NCI-H2029 (cell line): Measurements from ENCODE around the gene XRCC3.
A peak's percentile ranks its signal among the peaks of the same experiment; 100 is the strongest.

Source experiments
- DNase-seq: peaks from one replicate; lab custom pipeline; 2025; lab: John Stamatoyannopoulos, UW

Gene XRCC3

DNA sequence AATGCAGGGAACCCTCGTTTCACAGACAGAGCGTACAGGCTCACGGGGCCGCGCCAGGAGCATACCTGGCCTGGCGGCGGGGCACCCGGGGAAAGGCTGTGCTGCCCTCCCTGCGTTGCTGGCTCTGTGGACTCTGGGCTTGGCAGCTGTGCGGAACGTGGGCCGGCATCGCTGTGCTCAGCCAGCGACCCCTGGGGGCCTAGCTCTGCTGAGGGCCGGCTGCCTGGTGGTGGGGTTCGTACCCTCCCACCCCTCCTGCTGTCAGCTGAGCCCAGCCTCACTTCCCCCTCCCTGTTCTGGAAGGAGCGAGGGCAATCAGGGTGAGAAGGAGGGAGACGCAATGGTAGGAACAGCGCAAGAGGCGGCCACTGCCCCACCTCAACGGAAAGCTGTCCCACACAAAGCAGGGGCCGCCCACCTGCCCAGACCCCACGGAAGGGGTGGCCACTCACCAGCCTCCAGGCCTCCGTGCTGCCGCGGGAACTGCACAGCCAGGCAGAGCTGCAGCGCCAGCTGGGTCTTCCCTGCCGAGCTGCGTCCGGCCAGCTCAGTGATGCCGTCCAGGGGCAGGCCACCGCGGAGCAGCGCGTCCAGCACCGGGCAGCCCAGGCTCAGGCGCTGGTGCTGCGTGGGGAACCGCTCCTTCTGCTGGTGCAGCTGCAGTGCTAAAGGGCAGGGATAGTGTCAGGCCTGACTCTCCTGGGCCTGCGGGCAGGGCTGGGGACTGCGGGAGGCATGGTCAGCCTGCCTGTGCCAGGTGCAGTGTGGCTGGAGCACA lies 8.5 kb downstream of the XRCC3 start:
- no peak for DNase-seq

DNA sequence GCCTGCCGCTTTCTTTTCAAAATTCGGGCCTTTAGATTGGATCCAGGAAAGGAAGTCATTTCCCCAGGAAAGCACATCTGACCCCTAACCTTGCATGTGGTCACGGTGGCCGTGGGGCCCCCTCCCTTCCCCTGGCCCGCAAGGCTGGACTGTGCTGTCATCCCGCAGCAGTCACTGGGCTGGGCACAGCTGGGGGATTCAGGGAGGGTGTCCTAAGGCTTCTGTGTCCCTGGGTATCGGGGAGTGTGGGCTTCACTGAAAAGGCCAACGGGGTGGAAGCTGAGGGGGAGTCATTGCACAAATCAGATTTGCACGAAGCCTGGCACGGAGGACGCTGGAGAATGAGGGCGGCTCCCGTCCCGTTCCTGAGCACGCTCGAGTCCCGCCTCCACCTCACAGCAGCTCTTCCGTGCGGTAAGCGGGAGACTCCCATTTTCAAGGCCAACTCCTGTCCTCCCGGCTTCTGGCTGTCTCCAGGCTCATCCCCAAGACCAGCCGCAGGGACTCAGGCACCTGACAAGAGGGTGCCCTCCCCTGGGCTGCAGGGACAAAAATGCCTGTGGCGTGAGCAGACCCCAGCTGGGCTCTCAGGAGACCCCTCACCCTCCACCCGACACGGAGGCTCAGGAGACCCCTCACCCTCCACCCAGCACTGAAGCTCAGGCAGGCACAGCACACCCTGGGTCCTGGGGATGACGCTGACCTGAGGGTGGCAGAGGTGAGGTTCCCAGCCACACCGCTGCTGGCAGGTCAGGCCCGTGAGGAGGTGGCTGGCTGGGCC lies 9.6 kb downstream of the XRCC3 start:
- no peak for DNase-seq

GRCh38 chr14:103705118-103705503 lies 10.1 kb downstream of the XRCC3 start:
- no peak for DNase-seq

GRCh38 chr14:103704708-103705107 lies 10.5 kb downstream of the XRCC3 start:
- DNase-seq, result no peak

DNA sequence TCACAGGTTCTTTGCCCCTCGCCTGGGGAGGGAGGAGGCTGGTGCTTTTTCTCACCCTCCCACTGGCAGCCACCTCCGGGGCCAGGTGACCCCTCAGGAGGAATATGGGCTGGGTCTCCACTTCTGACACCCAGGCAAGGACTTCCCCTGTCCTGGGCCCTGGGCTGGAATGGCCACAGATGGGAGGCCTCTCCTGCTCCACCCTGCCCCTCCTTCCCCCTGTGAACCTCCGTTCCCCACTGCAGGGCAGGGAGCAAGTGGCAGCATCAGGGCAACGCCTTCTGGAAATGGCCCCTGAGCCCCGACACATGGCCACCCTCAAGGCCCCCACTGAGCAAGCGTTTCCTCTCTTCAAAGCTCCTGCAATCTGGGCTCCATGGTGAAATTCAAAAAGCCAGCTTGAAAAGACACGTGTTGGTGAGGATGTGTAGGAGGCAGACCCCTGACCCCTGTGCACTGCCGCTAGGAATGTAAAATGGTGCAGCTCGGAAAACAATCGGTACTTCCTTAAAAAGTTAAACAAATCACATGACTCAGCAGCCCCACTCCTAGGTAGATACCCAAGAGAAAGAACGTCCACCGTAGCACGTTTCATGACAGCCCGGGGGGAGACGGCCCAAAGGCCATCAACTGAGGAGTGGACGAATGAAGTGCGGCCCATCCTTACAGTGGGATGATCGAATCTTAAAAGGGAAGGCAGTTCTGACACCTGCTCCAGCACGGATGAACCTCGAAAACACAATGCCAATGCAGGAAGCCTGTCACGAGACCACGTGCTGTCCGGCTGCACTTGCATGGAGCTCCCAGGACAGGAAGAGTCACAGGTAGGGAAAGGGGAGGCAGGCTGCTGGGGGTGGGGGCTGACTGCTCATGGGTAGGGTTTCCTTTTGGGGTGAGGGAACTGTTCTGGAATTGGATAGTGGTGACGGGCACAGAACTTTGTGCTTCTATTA lies 11.5 kb downstream of the XRCC3 start:
- no peak for DNase-seq

DNA sequence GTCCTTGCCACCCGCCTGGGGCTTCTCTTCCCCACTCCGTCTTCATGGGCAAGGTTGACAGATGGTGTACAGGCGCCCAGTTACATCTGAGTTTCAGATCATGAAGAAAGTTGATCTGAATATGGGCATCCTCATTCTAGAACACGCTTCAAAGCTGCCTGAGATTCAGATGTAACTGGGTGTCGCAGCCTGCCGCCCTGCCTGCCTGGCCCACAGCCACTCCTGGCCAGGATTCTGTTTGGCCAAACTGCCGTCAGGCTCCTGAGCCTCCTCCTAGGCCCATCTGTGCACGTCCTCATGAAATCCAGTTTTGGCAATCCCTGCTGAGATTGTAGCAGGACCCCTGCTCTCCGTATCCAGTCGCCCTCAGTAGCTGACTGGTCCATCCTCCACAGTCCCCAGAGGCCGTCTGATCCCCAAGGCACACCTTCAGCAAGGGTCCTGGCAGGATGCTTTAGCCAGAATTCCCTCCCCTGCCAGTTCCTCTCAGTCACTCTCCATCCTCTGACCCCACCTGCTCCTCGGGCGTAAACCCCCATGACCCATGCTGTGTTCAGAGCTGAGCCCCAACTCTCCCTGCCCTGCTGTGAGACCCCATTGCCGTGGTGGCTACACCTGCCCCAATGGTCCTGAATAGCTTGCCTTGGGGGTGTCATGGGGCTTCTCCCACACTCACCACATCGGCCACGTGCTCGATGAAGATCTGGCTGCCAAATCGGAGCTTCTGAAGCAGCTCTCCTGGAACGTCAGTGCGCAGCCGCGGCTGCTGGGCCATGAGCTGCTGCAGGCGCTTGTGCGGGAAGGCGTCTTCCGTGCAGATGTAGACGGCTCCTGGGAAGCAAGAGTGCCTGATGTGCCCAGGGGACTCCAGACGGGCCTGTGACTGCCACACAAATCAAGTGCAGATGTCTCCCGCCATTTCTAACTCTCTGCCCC lies 12.5 kb downstream of the XRCC3 start:
- DNase-seq, result no peak

DNA sequence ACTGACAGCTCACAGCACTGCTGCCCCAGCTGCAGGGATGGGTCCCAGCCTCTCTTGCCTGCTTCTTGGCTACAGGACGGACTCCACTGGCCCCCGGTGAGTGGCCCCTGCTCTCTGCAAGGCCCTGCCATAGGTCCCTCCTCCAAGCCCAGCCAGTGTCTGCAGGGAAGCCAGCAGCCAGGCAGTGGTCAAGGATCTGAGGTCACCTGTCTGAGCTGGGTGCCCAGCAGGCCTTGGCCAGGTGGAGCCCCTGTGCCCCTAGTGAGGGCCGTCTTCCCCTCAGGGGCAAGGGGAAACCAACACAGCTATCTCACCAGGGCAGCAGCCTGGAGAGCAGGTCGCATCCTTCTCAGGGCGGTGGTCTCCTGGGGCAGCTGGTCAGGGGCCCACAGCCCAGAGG lies 13.2 kb downstream of the XRCC3 start:
- DNase-seq, result no peak

DNA sequence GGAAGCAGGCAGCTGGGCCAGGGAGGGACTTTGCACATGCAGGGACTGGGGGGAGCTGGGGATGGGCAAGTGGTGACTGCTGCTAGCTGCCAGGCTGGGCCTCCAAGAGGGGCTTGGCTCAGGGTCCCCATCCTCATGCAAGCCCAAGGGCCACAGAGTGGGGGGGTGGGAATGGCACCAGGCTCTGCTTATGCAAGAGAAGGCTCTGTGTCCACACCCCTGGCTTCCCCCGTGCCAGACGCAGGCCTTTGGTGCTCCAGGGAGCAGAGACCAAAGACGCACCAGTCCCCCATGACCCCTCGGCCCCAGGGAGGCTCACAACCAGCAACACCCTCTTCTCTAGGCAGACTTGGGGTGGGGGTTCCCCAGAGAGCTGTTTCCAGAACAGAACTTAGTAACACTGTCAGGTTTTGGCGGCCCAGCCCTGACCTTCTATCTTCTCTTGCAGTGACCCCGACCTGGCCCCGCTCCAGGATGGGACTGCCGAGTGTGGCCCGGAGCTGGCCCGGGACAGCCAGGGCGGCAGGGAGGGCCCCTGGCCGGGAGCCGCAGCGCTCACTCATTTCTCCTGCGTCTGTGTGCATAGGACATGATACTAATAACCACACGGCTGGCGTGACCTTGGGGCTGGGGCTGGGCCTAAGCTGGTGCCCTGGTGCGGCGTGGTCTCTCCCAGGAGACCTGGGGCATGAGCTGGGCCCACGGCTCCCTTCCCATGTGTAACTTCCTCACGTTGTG lies 14.3 kb downstream of the XRCC3 start:
- no peak for DNase-seq

DNA sequence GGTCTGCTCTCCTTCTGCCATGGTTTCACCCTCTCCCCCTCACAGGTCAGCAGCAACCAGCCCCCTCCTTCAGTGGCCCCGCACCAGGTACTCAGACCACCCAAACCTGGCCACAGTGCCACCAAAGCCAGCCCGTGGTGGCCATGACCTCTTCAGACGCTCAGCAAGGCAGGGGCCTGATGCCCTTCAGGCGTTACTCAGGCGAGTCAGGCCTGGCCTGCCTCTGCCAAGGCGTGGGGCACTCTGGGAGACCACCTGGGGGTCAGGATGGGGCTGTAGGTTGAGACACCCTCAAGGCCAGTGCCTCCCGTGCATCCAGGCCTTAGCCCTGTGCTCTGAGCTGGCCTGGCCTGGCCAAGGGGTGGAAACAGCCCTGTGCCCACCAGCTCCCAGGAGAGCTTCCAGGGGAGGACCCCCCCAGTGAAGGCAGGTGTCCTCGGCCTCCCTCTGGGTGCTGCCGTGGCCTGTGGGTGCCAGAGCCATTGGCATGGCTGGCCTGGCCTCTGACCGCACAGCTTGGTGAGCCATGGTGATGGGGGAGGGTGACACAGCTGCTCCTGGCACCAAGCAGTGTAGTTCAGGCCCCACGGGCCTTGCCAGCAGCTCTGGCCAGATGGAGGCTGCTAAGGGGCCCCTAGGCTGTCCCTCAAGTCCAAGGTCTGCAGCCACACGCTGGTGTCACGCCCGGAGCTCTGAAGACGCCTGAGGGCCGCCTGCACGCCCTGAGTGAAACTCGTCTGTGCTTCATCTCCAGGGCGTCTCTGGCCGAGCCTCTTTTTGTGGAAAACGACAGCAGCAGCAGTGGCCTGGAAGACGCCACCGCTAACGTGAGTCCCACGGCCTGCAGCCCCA lies 15.1 kb downstream of the XRCC3 start:
- no peak for DNase-seq

- no peak for DNase-seq
Measured at GRCh38 chr14:103699261-103699661, 16.0 kb downstream of the XRCC3 start.

DNA sequence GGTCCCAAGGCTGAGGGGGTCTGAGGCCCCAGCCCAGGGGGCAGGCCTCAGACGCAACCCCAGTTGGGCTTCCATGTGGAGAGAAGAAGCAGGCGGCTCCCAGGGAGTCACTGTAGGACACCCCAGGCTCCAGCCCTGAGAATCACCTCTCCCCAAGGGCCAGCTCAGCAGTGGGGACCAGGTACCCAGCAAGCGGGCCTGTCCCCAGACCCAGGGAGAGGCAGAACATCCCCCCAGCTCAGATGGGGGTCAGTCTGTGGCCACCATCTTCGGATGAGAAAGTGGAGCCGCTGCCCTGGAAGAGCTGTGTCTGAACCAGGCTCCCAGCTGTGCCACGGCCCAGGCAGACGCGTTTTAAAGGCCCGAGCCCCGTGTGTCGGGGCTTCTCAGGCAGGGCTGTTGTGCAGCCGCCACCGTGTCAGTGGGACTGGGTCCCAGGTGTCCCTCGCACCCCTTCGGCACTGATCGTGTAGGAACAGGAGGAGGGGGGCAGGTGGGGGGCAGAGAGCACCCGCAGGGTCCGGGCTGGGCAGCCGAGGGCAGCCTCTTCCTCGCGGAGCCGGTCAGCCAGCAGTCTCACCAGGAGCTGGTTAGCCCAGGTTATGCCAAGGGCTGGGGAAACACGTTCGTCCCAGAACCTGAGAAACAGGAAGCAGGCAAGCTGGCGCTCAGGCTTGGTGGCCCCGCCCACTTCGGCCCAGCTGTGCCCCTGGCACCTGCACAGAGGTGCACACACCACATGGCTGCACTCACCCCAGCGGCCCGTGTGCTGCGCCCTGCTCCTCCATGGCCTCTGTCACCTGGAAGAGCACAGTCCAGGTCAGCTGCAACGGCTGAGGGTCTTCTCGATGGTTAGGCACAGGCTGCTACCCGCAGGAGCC lies 16.6 kb downstream of the XRCC3 start:
- peak; percentile 44 for DNase-seq

DNA sequence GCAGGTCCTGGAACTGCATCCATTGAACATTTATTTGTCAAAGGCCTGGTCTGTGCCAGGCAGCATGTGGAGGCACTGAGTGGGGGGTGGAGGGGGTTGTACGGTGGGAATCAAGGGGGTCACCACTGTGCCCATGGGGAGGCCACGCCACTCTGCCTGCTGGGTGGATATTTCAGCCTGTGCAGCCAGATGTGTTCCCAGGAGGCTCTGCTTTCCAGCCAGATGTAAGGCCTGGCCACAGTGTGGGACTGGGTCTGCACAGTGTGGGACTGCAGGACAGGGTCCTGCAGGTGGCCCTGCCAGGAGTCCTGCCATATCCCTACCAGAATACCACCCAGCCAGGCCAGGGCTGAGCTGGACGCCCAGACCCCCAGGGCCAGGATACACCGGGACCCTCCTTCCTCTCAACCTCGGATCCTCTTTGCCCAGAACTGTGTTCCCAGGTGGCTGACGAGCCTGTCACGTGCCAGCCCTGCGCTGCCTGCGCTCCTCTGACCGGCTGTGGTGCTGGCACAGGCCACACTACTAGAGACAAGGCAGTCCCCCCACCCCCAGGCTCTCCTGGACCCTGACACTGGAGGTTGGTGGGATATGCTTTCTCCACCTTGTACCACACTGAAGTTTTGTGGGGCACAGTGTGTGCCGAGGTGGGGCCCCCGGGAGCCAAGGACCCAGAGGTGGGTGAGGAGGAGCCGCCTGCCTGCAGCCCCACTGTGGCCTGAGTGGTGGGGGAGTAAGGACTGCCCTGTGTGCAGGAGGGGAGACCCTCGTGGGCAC lies 17.5 kb downstream of the XRCC3 start:
- no peak for DNase-seq

GRCh38 chr14:103697206-103697602 lies 18.0 kb downstream of the XRCC3 start:
- DNase-seq, result no peak

- DNase-seq, result no peak
Measured at GRCh38 chr14:103696466-103697071, 18.7 kb downstream of the XRCC3 start.

DNA sequence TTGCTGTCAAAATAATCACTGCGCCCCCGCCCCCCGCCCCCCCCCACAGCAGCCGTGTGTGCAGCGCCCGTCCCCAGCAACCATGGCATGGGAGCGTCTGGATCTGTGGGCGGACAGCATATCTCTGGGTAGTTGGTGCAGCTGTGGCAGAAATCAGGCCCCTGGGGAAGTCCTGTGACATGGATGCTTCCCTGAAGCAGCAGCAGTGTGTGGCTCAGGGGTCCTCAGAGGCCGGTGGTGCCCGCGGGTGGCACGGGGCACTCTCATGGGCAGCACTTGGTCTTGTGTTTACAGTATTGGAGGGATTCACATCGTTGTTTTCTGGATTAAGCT lies 19.2 kb downstream of the XRCC3 start:
- DNase-seq, result no peak

DNA sequence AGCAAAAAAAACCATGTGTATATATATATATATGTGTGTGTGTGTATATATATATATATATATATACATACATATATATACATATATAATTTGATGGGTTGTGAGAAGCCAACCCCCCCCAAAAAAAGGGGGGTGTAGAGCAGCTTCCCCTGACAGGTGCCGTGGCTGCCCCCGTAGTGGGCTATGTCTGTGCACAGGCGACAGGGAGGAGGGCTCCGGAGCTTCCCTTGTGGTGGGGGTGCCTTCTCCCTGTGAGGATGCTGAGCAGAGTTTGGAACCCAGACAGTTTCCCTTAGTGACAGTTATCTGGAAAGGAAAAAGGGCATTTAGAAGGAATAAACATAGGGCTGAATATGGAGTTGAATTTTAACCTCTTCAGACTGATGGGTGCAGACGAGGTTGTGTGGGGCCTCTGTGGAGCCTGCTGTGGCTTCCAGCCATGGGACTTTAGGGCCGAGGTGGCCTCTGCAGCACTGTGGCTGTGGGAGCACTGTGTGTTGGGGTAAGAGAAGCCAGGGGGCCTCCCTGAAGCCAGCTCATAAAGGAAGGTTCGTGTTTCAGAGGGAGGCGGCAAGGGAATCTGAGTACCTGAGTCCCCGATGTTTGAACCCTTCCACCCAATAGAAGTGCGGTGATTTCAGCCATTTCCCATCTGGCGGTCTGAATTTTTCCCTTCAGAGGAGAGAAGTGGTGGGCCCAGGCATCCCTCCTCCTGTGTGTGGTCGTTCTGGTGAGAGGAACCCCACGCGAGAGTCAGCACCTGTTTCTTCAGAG lies 19.8 kb downstream of the XRCC3 start:
- no peak for DNase-seq

- no peak for DNase-seq
Measured at GRCh38 chr14:103694572-103695026, 20.7 kb downstream of the XRCC3 start.
